AG20443 (cell line): ENCODE measurements around the gene MDFIC2.

Source experiments
- DNase-seq: peaks from one replicate; pipeline ENCODE4 v3.0.0; 2012; ENCODE audit warnings: low spot score, mixed read lengths

MDFIC2 gene

GRCh38 chr3:70180664-70181063, 131.8 kb downstream of the MDFIC2 start:
- DNase-seq, result no peak

- DNase-seq, result no peak
These were observed 133.3 kb downstream of the MDFIC2 start for GRCh38 chr3:70179111-70179510.

GRCh38 chr3:70177881-70178645, 134.4 kb downstream of the MDFIC2 start:
- no peak for DNase-seq

GRCh38 chr3:70176224-70176623, 136.2 kb downstream of the MDFIC2 start:
- DNase-seq, result no peak

GRCh38 chr3:70156808-70157207, 155.6 kb downstream of the MDFIC2 start:
- no peak for DNase-seq

- DNase-seq, result no peak
These were observed 161.8 kb downstream of the MDFIC2 start for GRCh38 chr3:70150599-70150998.

GRCh38 chr3:70149714-70150400, 162.6 kb downstream of the MDFIC2 start:
- no peak for DNase-seq
